ENCODE data around the gene AK5. TPM values are rescaled to one million over a fixed set of nuclear protein-coding genes. Genes with fewer than 3 reads are reported as not detected.

AK5 gene
- total RNA-seq, 1 donor from 2014 or later, result not detected

GRCh38 chr1:77487631-77488030 is 205.8 kb downstream of the AK5 start:
- Mint-ChIP-seq H3K4me1 (ENCODE audit: unreplicated experiment) (no peaks in the 10 kb centered on the region), H3K4me3 (ENCODE audit: unreplicated experiment) (no peak overlapping the region), H3K27me3 (ENCODE audit: unreplicated experiment) (peaks cover under 1% of the 10 kb centered on the region), H3K9me3 (ENCODE audit: unreplicated experiment) (no peaks in the 10 kb centered on the region), H3K27ac (ENCODE audit: unreplicated experiment) (no peak overlapping the region), H3K36me3 (ENCODE audit: low read depth, unreplicated experiment) (no peaks in the 10 kb centered on the region)
- TF ChIP-seq CTCF (IDR thresholded peaks at IDR 0.05; ENCODE audit: unreplicated experiment), result no peak
- DNase-seq (ENCODE audit: low spot score), result no peak

GRCh38 chr1:77489910-77490309 is 208.1 kb downstream of the AK5 start:
- no peaks in the 10 kb centered on the region for H3K36me3 Mint-ChIP-seq (ENCODE audit: low read depth, unreplicated experiment)
- H3K27ac Mint-ChIP-seq (ENCODE audit: unreplicated experiment), result no peak overlapping the region
- no peaks in the 10 kb centered on the region for H3K4me1 Mint-ChIP-seq (ENCODE audit: unreplicated experiment)
- H3K9me3 Mint-ChIP-seq (ENCODE audit: unreplicated experiment), result no peaks in the 10 kb centered on the region
- no peak overlapping the region for H3K4me3 Mint-ChIP-seq (ENCODE audit: unreplicated experiment)
- peaks cover 2% of the 10 kb centered on the region for H3K27me3 Mint-ChIP-seq (ENCODE audit: unreplicated experiment)
- TF ChIP-seq CTCF (IDR thresholded peaks at IDR 0.05; ENCODE audit: unreplicated experiment), result no peak
- DNase-seq (ENCODE audit: low spot score), result no peak

GRCh38 chr1:77494026-77494425 is 212.2 kb downstream of the AK5 start:
- H3K27ac Mint-ChIP-seq (ENCODE audit: unreplicated experiment), result no peak overlapping the region
- H3K4me3 Mint-ChIP-seq (ENCODE audit: unreplicated experiment), result no peak overlapping the region
- H3K4me1 Mint-ChIP-seq (ENCODE audit: unreplicated experiment), result no peaks in the 10 kb centered on the region
- no peak for DNase-seq (ENCODE audit: low spot score)
- no peak for TF ChIP-seq CTCF (IDR thresholded peaks at IDR 0.05; ENCODE audit: unreplicated experiment)
- H3K9me3 Mint-ChIP-seq (ENCODE audit: unreplicated experiment), result peaks cover 6% of the 10 kb centered on the region
- peaks cover 2% of the 10 kb centered on the region for H3K27me3 Mint-ChIP-seq (ENCODE audit: unreplicated experiment)
- no peaks in the 10 kb centered on the region for H3K36me3 Mint-ChIP-seq (ENCODE audit: low read depth, unreplicated experiment)

- no peak for TF ChIP-seq CTCF (IDR thresholded peaks at IDR 0.05; ENCODE audit: unreplicated experiment)
- DNase-seq (ENCODE audit: low spot score), result no peak
- Mint-ChIP-seq H3K9me3 (ENCODE audit: unreplicated experiment) (peaks cover 6% of the 10 kb centered on the region), H3K27me3 (ENCODE audit: unreplicated experiment) (peaks cover 1% of the 10 kb centered on the region), H3K4me3 (ENCODE audit: unreplicated experiment) (no peak overlapping the region), H3K36me3 (ENCODE audit: low read depth, unreplicated experiment) (no peaks in the 10 kb centered on the region), H3K27ac (ENCODE audit: unreplicated experiment) (no peak overlapping the region), H3K4me1 (ENCODE audit: unreplicated experiment) (no peaks in the 10 kb centered on the region)
Measured at GRCh38 chr1:77498918-77499317, 217.1 kb downstream of the AK5 start.

- no peak overlapping the region for H3K27ac Mint-ChIP-seq (ENCODE audit: unreplicated experiment)
- no peak overlapping the region for H3K4me3 Mint-ChIP-seq (ENCODE audit: unreplicated experiment)
- peaks cover 1% of the 10 kb centered on the region for H3K27me3 Mint-ChIP-seq (ENCODE audit: unreplicated experiment)
Measured at GRCh38 chr1:77499466-77499865, 217.6 kb downstream of the AK5 start.

More at GRCh38 chr1:77499466-77499865, 217.6 kb downstream of the AK5 start:
- no peak for DNase-seq (ENCODE audit: low spot score)
- Mint-ChIP-seq H3K9me3 (ENCODE audit: unreplicated experiment) (peaks cover 6% of the 10 kb centered on the region), H3K4me1 (ENCODE audit: unreplicated experiment) (no peaks in the 10 kb centered on the region), H3K36me3 (ENCODE audit: low read depth, unreplicated experiment) (no peaks in the 10 kb centered on the region)
- TF ChIP-seq CTCF (IDR thresholded peaks at IDR 0.05; ENCODE audit: unreplicated experiment), result no peak

Measured in endothelial cell (in vitro differentiated cells).